HG03565 (cell line): ENCODE results near the gene LUZP2.

Experiments
- ATAC-seq: cut with Tn5 transposase; IDR thresholded peaks from one replicate; pipeline ENCODE4 v1.9.1; 2021; ENCODE audit warnings: mild to moderate bottlenecking, moderate library complexity; ENCODE audit not compliant: unreplicated experiment

Gene LUZP2

DNA sequence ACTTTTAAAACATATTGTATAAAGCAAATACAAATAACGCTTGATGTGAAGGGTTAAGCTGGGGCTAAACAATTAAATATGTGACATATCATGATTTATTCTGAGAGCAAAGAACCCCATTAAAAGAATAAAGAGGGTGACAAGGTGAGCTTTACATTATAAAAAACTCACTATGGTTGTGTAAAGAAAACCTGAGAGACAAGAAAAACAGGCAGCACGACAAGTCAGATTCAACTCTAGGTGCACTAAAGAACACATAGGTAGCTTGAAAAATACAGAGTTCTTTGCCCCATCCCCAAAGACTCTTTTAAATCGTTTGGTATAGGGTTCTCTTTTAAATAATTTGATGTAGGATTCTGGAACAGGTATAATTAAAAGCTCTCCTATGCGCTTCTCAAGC, 63.5 kb downstream of the LUZP2 start:
- no peak for ATAC-seq

GRCh38 chr11:24567380-24567779, 70.5 kb downstream of the LUZP2 start:
- peak; percentile 46 for ATAC-seq

DNA sequence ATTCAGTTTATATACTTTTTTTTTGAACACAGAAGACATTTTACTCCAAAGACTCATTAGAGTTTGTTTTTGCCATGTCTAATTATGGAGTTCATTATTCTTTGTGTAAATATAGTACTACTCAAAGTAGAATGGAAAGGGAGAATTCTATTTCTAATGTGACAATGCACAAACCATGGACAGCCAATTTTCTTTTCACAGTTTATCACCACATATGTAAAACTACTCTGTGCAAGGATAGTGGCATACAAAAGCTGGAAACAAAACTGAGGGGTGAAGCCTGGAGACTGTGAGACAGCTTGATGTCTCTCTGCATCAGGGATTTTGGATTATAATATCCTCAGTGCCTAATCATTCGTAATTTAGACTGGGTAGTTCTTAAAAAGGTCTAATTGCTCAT, 75.5 kb downstream of the LUZP2 start:
- no peak for ATAC-seq

GRCh38 chr11:24574461-24574860, 77.6 kb downstream of the LUZP2 start:
- ATAC-seq, result no peak

GRCh38 chr11:24575392-24575791, 78.5 kb downstream of the LUZP2 start:
- ATAC-seq, result no peak

GRCh38 chr11:24585192-24585591, 88.3 kb downstream of the LUZP2 start:
- no peak for ATAC-seq

DNA sequence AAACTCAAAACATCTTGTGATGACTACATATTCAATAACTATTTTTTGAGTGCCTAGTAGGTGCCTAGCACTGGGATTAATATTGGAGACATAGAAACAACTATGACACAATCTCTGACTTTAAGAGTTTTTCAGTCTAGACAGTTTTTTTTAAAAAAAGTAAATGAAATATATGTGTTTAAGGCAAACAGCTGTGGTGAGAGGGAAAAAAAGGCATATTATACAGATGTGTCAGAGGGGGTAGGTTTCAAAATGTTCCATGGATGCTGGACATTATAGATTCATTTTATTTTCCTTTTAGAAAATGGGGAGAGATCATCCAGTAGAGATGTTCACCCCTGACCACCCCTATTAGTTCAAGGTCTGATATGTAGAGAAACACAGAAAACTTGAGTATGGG, 90.8 kb downstream of the LUZP2 start:
- no peak for ATAC-seq

GRCh38 chr11:24588081-24588480, 91.2 kb downstream of the LUZP2 start:
- no peak for ATAC-seq

DNA sequence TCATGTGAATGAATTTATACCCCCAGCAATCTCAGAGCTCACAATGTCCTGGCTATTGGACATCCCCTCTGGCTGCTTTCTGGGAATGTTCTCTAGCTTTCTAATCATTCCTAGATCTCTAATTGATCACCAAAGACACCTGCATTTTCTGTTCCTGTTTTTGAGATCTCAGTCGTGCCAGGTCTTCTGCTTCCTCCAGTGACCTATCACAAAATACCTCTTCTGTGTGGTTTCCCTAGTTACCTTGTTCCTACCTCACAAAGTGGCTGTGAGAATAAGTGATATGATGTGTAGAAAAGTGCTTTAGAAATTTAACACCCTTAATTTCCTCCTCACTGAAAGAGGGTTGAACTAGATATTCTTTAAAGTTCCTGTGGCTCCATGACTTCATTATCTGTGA, 92.2 kb downstream of the LUZP2 start:
- no peak for ATAC-seq

GRCh38 chr11:24591283-24591682, 94.4 kb downstream of the LUZP2 start:
- no peak for ATAC-seq

GRCh38 chr11:24592360-24592759, 95.5 kb downstream of the LUZP2 start:
- ATAC-seq, result no peak

- no peak for ATAC-seq
Measured at GRCh38 chr11:24593332-24593731, 96.5 kb downstream of the LUZP2 start.

DNA sequence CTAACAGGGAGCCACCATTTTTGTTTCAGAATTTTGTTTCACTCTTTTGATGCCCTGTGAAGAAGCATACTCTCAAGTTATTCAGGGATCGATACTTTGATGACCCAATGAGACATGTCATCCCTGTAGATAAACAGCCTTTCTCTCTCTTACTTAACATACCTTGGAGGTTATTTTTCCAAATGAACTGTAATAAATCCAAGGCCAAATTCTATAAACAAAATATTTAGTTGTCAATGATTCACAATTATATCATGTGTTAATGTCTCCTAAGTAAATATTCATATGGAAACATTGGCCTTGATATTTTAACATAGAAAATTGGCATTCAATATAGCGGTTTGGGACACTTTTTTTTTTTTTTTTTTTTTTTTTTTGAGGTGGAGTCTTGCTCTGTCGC, 97.5 kb downstream of the LUZP2 start:
- ATAC-seq, result no peak

- ATAC-seq, result no peak
Measured at GRCh38 chr11:24598641-24599040, 101.8 kb downstream of the LUZP2 start.

DNA sequence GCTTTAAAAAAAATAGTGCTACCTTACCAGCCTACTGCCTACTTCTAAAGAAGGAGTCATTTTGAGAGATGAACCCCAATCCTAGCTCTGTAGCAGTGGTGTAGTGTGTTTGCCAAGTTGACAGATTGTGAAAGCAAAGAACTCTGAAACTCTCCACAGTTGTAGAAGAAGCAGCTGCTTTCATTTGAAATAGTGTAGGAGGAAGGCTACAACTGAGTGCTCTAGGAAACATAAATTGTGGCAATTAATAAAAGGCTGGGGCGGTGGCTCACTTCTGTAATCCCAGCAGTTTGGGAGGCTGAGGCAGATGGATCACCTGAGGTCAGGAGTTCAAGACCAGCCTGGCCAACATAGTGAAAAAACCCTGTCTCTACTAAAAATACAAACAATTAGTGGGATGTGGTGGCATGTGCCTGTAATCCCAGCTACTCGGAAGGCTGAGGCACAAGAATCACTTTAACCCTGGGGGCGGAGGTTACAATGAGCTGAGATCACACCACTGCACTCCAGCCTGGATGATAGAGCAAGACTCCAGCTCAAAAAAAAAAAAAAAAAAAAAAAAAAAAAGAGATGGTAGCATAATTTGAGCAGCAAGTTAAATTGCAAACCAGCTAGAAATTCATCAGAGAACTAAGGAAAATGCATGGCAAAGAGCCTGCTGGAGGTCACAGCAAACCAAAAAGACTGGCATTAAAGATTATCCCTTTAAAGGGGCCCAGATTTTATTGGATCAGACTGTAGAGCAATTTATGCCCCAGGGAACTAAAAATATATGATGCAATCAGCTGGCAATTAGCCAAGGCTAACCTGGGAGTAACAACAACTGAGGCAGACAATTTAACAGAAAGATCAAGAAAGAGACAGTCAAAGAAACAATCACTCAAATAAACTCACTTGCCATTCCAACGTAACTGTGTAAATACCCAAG, 112.6 kb downstream of the LUZP2 start:
- no peak for ATAC-seq

GRCh38 chr11:24615451-24616160, 118.8 kb downstream of the LUZP2 start:
- no peak for ATAC-seq

DNA sequence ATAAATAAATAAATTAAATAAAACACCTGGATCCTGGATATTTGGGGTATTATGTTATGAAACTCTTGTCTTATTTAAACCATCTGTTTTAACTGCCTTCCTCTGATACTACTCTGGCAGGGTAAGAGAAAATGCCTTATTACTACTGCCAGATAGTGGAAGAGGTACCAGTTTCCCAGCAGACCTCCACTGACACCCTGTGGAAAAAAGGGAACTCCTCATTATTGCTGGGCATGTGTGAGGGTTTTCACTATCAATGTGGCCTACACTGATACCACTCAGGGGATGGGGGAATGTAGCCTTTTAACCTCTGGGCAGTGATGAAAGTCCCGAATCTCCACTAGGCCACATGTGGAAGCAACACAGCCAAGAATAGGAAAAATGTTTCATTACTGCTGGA, 121.0 kb downstream of the LUZP2 start:
- ATAC-seq, result no peak

GRCh38 chr11:24619900-24620299, 123.0 kb downstream of the LUZP2 start:
- ATAC-seq, result no peak

DNA sequence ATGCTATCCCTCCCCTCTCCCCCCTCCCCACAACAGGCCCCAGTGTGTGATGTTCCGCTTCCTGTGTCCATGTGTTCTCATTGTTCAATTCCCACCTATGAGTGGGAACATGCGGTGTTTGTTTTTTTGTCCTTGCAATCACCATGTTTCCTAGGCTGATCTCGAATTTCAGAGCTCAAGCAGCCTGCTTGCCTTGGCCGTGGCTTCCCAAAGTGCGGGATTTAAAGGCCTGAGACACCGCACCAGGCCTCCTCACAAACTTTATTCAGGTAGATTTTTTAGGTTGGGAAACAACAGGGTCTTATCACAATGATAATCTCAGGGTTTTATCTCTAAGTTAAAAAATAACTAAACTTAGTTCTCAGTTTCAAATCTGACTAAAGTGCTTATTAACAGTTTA, 125.4 kb downstream of the LUZP2 start:
- no peak for ATAC-seq

- ATAC-seq, result no peak
Measured at GRCh38 chr11:24623121-24623520, 126.3 kb downstream of the LUZP2 start.

DNA sequence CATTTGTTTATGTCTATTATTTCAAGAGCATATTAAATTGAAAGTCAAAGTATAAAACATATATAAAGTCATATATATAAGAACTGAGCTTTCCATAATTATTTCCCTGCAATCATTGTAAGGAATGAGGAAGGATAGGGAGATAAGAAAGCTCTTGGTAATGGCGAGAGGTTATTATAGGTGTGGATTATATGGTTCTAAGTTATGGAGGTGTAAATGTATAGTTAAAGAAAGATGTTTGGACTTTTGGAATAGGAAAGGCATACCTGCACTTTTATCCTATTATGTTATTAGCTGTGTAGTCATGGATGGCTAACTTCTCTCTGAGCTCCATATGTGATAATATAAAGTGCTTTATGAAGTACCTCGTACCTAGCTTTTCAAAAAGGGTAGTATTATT, 127.6 kb downstream of the LUZP2 start:
- ATAC-seq, result no peak

GRCh38 chr11:24625975-24626374, 129.1 kb downstream of the LUZP2 start:
- no peak for ATAC-seq
